GM19240 (cell line): ENCODE results near the gene ADAMTS10.
"Not testable (repeated sequence)": the region's sequence is repeated elsewhere in the genome, so short reads cannot be mapped to it uniquely, and the experiment has no call there.

Experiments
- DNase-seq: peaks from one replicate; pipeline ENCODE4 v3.0.0; 2011; ENCODE audit warnings: low spot score; ENCODE audit not compliant: insufficient read length

The ADAMTS10 gene

DNA sequence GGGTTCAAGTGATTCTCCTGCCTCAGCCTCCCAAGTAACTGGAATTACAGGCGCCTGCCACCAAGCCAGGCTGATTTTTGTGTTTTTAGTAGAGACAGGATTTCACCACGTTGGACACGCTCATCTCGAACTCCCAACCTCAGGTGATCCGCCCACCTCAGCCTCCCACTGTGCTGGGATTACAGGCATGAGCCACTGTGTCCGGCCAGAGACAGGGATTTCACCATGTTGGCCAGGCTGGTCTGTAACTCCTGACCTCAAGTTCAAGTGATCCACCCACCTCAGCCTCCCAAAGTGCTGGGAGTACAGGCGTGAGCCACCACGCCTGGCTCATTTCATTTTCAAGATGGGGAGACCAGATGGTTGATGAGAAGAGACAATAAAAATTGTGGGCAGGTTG is 45.6 kb downstream of the ADAMTS10 start:
- not testable (repeated sequence) for DNase-seq

DNA sequence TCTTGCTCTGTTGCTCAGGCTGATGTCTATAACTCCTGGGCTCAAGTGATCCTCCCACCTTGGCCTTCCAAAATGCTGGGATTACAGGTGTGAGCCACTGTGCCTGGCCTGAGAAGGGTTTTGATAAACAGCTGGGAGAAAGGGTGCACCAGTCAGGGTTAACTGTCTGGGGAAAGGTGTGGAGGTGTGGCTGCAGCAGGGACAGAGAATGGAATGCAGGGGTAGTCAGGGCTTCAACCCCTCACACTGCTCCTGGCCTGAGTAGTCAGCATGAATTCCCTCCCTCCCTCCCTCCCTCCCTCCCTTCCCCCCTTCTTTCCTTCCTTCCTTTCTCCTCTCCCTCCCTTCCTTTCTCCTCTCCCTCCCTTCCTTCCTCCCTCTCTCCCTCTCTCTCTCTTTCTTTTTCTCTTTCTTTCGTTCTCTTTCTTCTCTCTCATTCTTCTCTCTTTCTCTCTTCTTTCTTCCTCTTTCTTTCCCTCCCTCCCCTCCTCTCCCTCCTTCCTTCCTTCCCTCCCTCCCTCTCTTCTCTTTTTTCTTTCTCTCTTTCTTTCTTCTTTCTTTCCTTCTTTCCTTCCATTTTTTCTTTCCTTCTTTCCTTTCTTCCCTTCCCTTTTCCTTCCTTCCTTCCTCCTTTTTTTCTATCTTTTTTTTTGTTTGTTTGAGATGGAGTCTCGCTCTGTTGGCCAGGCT is 49.3 kb downstream of the ADAMTS10 start:
- DNase-seq: no peak

DNA sequence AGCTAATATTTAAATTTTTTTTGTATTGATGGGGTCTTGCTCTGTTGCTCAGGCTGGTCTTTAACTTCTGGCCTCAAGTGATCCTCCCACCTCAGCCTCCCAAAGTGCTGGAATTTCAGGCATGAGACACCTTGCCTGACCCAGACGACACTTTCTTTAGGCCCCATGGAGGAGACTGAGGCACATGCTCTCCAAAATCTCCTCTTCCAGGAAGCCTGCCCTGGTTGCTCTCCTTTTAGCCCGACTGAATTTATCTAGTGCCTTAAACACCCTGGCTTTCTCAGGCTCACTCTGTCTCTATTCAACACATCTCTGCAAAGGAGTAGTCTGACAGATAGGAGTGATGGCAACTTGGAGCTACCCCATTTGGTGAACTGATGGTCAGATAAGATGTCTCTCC is 52.2 kb downstream of the ADAMTS10 start:
- no peak for DNase-seq

DNA sequence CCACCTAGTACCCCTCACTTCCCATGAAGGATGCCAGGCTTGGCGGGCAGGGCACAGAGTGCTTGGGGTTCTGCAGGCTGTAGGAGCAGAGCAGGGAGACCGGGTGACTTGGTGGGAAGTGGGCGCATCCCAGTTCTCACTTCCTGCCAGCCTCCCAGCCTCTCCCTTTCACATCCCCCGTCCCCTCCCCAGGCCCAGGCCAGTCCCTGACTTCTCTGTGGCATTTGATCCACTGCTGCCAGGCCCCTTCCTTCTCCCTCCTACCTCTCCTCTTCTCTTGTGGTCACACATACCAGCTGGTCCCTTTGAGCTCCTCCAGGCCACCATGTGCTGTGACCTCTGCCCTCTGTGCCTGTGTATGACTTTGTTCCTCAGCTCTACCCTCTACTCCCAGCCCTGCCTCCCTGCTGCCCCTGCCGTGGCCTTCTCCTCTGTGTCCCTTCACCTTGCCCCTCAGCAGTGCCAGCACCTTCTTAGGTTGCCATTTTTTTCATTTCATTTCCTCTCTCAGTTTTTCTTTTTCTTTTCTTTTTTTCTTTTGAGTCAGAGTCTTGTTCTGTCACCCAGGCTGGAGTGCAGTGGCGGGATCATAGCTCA is 52.8 kb downstream of the ADAMTS10 start:
- no peak for DNase-seq

DNA sequence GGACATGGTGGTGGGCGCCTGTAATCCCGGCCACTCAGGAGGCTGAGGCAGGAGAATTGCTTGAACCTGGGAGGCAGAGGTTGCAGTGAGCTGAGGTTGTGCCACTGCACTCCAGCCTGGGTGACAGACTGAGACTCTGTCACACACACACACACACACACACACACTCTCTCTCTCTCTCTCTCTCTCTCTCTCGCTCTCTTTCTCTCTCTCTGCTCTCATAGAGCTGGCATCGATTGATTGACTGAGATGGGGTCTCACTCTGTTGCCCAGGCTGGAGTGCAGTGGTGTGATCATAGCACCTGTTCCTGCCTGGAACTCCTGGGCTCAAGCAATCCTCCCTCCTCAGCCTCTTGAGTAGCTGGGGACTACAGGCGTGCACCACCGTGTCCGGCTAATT is 56.8 kb downstream of the ADAMTS10 start:
- not testable (repeated sequence) for DNase-seq

DNA sequence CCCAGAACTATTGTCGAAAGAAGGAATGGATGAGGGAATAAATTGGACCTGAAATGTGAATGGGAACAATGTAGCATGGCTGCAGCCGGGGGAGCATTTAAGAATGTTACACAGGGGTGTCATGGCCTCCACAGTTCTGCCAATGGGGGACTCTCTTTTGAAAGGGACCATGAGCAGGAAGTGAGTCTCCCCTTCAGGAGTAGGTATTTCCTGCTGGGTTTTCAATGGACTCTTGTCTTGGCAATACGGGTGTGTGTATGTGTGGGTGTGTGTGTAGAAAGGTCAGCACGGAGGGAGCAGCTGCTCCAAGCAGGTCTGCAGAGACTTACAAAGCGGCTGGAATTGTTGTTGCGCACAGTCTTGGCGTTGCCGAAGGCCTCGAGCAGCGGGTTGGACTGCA is 57.7 kb downstream of the ADAMTS10 start:
- DNase-seq: no peak

DNA sequence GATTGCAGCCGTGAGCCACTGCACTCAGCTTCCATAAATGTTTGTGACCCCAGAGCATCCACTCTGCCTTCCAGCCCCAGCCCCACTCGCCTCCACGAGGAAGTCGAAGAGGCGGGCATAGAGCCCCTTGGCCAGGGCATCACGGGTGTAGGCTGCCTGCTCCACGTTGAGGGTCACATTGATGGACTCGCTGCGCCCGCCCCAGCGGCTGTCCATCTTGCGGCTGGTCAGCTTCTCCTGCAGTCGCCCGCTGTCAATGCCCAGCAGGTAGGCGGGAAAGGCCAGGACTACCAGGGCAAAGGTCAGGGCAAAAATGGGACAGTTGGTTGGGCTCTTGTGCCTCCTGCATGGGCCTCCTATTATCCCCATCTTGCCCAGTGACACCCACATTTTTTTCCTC is 60.4 kb downstream of the ADAMTS10 start:
- no peak for DNase-seq

DNA sequence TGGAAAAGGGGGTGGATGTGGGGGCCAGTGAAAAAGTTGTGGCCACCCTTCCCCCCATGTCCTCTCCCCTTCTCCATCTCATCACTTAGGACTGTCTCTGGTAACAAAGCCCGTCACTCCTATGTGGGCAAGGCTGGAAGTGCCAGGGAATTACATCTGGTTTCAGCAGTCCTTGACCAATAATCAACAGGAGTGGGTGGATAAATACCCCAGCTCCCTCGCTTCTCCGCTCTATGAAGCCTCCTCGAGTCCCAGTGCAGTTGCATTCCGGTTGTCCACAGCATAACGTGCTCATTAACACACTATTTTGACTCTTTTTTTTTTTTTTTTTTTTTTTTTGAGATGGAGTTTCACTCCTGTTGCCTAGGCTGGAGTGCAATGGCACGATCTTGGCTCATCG is 64.8 kb downstream of the ADAMTS10 start:
- DNase-seq: no peak

DNA sequence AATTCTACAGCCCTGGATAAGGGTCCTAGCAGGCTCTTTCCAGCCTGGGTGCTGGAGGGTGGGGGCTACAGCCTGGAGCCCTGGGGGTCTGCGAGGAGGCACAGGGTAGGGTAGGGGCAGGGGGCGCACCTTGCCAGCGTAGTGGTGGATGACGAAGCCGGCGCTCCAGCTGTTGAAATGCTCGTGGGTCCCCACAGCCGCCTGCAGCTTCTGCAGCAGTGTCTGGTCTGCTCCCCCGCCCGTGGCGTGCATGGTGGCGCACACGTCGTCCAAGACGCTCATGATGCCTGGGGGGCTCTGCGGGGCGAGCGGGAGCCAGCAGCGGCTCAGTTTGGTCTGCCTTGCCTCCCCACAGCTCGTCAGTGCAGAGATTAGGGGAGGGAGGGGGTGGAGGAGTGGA is 66.3 kb downstream of the ADAMTS10 start:
- DNase-seq: no peak

DNA sequence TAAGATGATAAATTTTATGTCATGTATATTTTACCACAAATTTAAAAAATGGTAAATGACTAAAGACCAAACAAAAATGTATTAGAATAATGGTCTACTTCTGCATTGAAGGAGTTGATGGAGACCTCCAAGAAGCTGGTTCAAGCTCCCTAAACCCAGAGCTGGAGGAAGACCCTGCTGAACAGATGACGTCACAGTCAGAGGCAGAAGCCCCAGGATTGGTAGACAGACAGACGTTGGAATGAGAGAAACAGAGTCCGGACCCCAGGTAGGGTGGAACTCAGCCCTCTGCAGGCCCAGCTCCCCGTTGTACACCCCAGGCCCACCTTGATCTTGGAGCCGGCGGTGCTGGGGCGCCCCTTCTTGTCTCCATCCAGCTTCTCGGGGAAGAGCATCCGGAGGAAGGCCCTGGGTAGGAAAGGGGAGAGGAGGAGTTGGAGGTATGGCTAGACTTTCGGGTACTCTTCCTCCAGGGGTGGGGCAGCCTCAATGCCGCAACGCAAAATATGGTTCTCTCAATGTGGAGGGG is 70.8 kb downstream of the ADAMTS10 start:
- DNase-seq: no peak

DNA sequence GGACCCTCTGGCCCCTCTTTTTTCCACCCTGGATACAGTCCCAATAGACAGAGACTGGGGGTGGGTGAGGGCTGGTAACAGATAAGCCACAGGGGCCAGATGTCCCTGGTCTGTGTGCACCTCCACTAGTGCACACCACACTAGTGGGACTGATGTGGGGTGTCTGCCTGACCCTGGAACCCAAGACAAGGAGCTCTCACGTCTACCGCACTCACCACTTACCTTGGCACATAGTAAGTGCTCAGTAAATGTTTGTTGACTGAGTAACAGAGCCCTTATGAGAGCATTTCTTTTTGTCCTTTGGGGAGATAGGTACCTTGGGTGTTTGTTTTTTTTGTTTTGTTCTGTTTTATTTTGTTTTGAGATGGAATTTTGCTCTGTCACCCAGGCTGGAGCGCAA is 73.4 kb downstream of the ADAMTS10 start:
- DNase-seq: no peak

DNA sequence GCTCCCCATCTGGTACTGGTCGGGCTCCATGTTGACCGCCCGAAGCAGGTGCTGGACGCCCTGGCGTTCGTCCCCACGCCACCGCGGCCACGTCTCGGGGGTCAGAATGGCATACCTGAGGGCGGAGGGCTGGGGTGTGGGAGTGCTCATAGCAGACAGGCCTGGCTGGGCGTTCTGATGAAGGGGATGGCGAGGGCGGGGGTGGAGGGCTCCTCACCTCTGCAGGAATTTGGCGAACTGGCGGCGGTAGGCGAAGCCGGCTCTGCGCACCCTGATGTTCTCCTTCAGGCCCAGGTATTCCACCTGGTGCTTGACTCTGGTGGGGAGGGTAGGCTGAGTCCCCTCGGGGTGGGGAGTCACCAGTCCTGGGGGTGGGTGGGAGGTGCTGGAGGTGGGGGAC is 74.2 kb downstream of the ADAMTS10 start:
- DNase-seq: no peak

DNA sequence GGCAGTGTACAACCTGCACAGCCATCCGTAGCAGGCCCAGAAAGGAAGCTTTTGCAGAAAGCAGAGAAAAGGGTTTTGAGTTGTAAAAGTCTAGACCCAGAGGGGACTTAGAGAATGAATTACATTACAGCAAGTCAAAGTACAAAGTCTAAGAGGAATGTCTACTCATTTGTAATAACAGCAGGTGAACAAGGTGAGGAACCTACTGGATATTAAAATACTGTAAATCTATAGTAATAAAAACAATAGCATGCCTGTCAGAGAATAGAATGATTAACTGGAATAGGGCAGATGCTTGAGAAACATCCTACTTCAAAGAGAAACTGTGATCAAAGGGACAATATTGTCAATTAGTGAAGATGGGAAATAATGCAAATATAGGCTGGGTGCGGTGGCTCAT is 78.3 kb downstream of the ADAMTS10 start:
- no peak for DNase-seq

DNA sequence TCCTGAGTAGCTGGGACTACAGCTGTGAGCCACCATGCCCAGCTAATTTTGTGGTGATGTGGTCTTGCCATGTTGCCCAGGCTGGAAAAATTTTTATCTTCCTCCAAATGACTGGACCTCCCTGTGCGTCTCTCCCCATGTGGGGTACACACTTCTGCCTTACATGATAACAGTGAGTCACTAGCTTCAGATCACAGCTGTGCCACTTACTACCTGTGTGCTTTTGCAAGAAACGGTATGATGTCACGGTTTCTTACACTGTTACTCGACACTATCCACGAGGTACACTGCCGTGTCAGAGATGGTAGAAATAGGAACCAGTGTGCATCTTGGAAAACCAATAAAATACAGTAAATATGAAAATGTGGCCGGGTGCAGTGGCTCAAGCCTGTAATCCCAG is 79.0 kb downstream of the ADAMTS10 start:
- no peak for DNase-seq
